ENCODE data around the gene SLC39A2. TPM values are rescaled to one million over a fixed set of nuclear protein-coding genes. Genes with fewer than 3 reads are reported as not detected.
A peak's percentile ranks its signal among the peaks of the same experiment; 100 is the strongest.

The SLC39A2 gene
- total and polyA plus RNA-seq, 9 of the 15 experiments (the other 6 are each of a cell fraction or from before 2014, with no cell fraction given) = 0.06 to 0.09 TPM; not detected in 7

GRCh38 chr14:20970983-20971704 lies 27.9 kb upstream of the SLC39A2 start (continued):
- TF ChIP-seq RBM34 (IDR thresholded peaks at IDR 0.05; ENCODE audit: borderline replicate concordance, insufficient read depth, low read length) = no peak
- TF ChIP-seq, protein P1, sequence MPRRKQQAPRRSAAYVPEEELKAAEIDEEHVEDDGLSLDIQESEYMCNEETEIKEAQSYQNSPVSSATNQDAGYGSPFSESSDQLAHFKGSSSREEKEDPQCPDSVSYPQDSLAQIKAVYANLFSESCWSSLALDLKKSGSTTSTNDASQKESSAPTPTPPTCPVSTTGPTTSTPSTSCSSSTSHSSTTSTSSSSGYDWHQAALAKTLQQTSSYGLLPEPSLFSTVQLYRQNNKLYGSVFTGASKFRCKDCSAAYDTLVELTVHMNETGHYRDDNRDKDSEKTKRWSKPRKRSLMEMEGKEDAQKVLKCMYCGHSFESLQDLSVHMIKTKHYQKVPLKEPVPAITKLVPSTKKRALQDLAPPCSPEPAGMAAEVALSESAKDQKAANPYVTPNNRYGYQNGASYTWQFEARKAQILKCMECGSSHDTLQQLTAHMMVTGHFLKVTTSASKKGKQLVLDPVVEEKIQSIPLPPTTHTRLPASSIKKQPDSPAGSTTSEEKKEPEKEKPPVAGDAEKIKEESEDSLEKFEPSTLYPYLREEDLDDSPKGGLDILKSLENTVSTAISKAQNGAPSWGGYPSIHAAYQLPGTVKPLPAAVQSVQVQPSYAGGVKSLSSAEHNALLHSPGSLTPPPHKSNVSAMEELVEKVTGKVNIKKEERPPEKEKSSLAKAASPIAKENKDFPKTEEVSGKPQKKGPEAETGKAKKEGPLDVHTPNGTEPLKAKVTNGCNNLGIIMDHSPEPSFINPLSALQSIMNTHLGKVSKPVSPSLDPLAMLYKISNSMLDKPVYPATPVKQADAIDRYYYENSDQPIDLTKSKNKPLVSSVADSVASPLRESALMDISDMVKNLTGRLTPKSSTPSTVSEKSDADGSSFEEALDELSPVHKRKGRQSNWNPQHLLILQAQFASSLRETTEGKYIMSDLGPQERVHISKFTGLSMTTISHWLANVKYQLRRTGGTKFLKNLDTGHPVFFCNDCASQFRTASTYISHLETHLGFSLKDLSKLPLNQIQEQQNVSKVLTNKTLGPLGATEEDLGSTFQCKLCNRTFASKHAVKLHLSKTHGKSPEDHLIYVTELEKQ (CRISPR knock-in tag; IDR thresholded peaks at IDR 0.05) = no peak
- TF ChIP-seq RFX7 (CRISPR knock-in tag; IDR thresholded peaks at IDR 0.05) = no peak
- no peak for TF ChIP-seq HNRNPL (IDR thresholded peaks at IDR 0.05; ENCODE audit: low read depth, low read length)
- no peak; the same call in 1 of the 2 replicates for TF ChIP-seq KLF13 (tag; IDR thresholded peaks at IDR 0.05; ENCODE audit: borderline replicate concordance, low read depth)
- no peak for TF ChIP-seq NONO (IDR thresholded peaks at IDR 0.05; ENCODE audit: low read depth in 2 of 2, low read length in 1 of 2)
- no peak for TF ChIP-seq SNRNP70 (optimal IDR thresholded peaks at IDR 0.05; ENCODE audit: low read depth, low read length)
- no peak for TF ChIP-seq ZNF253 (CRISPR knock-in tag; conservative IDR thresholded peaks at IDR 0.05)
- TF ChIP-seq NFYB (IDR thresholded peaks at IDR 0.05; ENCODE audit: extremely low read depth, insufficient read length) = no peak
- no peak for TF ChIP-seq CBX1 (IDR thresholded peaks at IDR 0.05; ENCODE audit: low read depth)
- TF ChIP-seq ETV6 (IDR thresholded peaks at IDR 0.05; ENCODE audit: borderline replicate concordance in 1 of 2, low read depth in 2 of 2, low read length in 1 of 2) = no peak
- TF ChIP-seq ETV6 (CRISPR knock-in tag; IDR thresholded peaks at IDR 0.05; ENCODE audit: borderline replicate concordance) = no peak
- peak in 1 of 2 experiments; percentile 30; a peak in 2 of 4 replicates for TF ChIP-seq UBTF (IDR thresholded peaks at IDR 0.05; ENCODE audit: borderline replicate concordance in 1 of 2, low read depth in 2 of 2, low read length in 2 of 2)
- TF ChIP-seq HNRNPH1 (optimal IDR thresholded peaks at IDR 0.05; ENCODE audit: low read depth, low read length) = no peak
- no peak for TF ChIP-seq ZBTB26 (CRISPR knock-in tag; IDR thresholded peaks at IDR 0.05)
- no peak for TF ChIP-seq SUPT5H (IDR thresholded peaks at IDR 0.05)
- no peak for TF ChIP-seq NR2C1 (IDR thresholded peaks at IDR 0.05)
- TF ChIP-seq NR2C1 (tag; IDR thresholded peaks at IDR 0.05) = no peak

Measured in K562 (cell line).